M059J (cell line): Measurements from ENCODE around the gene GGA3. TPM values are rescaled to one million over a fixed set of nuclear protein-coding genes. Genes with fewer than 3 reads are reported as not detected.
"Not testable (repeated sequence)": the region's sequence is repeated elsewhere in the genome, so short reads cannot be mapped to it uniquely, and the experiment has no call there.

Source experiments
- DNase-seq: peaks from one replicate; pipeline ENCODE4 v3.0.0-alpha.2; 2012; ENCODE audit warnings: low read depth
- total RNA-seq: library from RNA; depleted of rRNA; stranded (reverse); fragments of >200 nt; shearing (Covaris generic); gene quantifications from 2 replicates; pipeline ENCODE4 v1.2.3, GENCODE V29; 2014

The GGA3 gene
- total RNA-seq, 1 experiment from 2014 or later, result 18.1 TPM

DNA sequence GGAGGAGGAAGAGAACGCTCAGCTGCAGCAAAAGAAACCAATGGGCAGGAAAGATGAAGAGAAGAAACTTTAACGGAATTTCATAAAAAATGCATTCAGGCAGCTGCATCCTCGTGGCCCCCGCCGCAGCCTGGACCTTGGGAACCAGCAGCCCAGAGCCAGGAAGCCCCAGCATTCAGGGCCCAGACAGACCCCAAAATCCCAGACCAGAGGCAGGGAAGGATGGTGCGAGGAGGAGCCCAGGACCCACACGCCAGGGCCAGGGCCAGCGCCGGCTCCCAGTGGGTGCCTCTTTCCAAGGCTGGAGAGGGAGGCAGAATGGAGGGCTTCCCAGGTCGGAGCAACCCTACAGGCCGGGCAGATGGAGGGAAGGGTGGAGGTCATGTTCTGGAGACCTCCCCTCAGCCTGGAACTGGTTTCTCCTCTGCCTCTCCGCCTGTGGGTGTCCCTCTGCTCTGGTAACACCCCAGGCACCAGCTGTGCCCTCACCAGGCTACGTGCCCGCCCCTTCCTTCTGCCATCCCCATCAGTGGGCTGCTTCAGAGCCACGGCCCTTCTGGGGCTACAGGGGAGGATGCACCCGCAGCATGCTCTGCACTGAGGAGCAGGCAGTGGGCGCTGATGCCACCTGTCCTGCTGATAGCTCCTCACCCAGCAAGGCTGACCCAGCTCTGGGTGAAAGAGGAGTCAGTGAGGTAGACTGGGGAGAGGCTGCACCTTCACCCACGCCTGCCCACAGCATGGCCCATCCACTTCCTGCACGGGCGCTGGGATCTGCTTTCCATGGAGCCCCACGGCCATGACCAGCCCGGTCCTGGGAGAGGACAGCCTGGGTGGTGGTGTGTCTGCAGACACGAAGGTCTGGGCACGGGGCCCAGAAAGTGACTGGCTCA lies 10.8 kb upstream of the GGA3 start:
- peak; percentile 69 for DNase-seq

DNA sequence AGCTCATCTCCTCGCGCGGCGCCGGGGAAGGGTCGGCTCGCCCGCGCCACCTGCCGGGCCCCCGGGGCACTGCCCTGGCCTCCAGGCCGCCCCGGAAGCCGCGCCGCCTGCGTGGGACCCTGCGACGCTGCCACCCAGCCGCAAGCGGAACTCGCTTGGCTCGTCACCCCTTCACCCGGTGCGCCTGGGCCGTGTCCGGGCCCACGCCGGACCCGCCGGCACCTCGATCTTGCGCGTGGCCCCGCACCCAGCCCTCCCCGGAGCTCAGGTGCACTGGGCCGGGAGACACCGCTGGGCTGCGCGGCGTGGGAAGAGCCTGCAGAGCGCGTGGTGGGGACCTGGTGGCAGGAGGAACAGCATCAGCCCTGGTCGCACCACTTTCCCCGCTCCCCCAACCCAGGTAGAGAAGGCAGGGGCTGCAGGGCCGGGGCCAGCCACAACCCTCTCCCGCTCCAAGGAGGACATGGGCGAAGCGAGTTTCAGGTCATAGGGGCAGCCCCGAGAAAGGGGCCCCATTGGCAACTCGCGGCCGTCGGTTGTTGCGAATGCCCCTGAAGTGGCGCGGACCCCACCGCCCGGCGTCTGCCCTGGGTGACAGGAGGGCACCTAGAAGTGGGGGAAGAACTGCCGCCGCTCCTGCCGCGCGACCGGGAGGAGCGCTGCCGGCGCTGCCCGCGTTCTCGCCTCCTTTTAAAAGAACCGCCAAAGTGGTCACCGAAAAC lies 10.0 kb upstream of the GGA3 start:
- DNase-seq, result peak; percentile 58

GRCh38 chr17:75270966-75271232 lies 9.5 kb upstream of the GGA3 start, which contains the start of gene MIF4GD:
TSS of gene MIF4GD (minus strand) at chr17:75271231. CDS start at chr17:75270195, 1,036 bp downstream.
- no peak for DNase-seq

- DNase-seq, result peak; percentile 71
Observed at GRCh38 chr17:75270218-75270965, 9.0 kb upstream of the GGA3 start.

GRCh38 chr17:75269844-75270217 lies 8.4 kb upstream of the GGA3 start:
- no peak for DNase-seq

- DNase-seq, result no peak
Observed at GRCh38 chr17:75267411-75268232, 6.2 kb upstream of the GGA3 start.

GRCh38 chr17:75267153-75267410 lies 5.7 kb upstream of the GGA3 start:
- DNase-seq, result no peak

GRCh38 chr17:75266316-75267152 lies 5.1 kb upstream of the GGA3 start:
- DNase-seq, result no peak

DNA sequence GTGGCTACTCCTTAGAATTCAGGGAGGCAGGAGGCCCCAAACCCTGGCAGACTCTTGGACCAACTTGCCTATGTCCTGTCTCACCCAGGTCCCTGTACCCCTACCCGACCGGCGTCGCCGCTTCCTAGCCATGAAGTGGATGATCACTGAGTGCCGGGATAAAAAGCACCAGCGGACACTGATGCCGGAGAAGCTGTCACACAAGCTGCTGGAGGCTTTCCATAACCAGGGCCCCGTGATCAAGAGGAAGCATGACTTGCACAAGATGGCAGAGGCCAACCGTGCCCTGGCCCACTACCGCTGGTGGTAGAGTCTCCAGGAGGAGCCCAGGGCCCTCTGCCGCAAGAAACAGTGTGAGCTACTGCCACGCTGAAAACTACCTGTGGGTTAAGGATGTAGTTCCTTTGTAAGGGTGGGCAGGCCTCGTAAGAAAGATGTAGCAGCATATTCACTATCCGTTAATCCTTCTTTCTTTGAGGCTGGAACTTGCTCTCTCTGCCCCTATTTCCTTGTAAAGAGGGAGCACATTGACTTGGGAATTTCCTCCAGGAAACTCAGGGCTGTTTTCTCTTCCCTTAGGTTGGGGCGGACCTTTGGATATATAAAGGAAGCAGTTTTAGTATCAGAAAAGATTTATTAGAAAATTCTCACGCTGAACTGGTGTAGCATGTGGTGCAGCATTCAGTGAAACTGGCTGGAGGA lies 4.4 kb upstream of the GGA3 start:
- DNase-seq, result no peak

DNA sequence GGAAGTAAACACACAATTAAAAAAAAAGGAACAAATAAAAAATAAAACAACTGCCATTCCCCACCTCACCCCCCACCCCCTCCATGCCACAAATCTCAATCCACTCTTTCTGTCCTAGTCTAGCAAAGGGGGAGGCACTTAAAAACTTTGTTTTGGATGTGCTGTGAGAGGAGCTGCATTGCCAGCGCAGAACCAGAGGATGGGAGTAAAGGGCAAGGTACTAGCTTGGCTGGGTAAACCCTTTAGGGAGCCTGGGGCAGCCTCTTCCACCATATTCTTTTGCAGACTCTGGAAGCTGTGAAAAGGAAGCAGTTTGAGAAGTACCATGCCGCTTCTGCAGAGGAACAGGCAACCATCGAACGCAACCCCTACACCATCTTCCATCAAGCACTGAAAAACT lies 1.6 kb upstream of the GGA3 start:
- DNase-seq, result no peak

- peak; percentile 46 for DNase-seq
Observed at GRCh38 chr17:75262112-75262606, 753 bp upstream of the GGA3 start.

DNA sequence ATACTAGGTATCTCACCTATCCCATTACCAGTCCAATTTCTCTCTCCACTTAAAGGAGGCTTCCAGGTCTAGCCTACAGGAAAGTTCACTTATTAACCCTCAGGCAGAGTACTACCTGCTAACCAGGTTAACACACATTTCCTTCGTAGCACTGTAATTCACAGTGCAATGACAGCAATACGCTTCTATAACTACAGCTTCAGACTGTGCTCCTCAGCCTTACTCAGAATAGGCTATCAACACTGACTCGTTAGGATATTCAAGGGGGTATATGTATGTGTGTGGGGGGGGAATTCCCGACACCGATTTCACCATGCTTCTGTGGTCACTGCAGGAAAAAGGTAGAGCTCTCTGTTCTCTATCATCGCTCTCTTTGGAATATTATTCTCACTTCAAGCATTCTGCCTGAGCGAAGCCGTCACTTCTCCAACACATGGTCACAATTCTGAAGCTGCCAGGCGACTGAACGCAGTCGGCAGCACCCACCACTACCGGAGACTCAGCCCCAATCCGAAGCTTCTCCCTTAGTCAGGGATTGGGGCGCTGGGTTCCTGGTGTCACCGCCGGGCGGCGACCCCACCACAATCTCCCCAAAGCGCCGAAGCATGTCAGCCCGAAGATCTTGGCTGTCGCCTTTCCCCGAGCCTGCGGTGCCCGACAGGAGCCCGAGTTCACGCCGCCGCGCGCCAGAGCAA lies 618 bp downstream of the GGA3 start:
- no peak for DNase-seq

DNA sequence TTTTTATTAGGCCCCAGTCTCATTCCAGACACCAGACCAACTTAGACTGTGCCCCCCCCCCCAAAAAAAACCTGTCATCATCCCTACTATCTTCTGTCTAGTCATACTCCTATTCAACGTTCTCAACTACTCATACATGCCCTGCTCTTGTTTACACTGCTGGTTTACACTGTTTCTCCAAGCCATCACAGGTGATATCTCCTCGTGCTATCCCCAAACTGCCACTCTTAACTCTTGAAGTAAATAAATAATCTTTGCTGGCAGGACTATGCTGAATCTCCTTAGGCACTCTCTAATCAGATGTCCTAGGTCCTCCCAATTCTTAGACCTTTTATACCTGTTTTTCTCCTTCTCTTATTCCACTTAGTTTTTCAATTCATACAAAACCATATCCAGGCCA lies 4.2 kb downstream of the GGA3 start:
- DNase-seq, result not testable (repeated sequence)

- not testable (repeated sequence) for DNase-seq
Observed at GRCh38 chr17:75255954-75256698, 5.3 kb downstream of the GGA3 start.

DNA sequence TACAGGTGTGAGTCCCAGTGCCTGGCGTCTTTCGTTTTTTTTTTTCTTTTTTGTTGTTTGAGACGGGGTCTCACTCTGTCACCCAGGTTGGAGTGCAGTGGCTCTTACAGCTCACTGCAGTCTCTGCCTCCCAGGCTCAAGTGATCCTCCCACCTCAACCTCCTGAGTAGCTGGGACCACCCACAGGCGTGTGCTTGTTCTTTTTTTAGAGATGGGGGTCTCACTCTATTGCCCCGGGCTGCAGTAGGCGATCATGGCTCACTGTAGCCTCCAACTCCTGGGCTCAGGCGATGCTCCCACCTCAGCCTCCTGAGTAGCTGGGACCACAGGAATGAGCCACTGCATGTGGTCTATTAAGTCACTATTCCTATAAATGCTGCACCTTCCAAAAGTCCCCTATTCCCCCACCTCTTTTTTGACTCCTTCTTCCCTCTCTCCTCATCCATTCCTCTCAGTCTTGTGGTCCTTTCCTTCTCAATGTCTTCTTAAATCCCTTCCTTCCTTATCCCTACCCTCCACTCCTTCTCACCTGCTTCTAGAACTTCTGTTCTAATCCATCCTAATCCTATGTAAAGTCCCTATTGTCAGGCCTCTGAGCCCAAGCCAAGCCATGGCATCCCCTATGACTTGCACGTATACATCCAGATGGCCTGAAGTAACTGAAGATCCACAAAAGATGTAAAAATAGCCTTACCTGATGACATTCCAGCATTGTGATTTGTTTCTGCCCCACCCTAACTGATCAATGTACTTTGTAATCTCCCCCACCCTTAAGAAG lies 9.2 kb downstream of the GGA3 start:
- DNase-seq, result no peak

GRCh38 chr17:75250009-75250471 lies 11.4 kb downstream of the GGA3 start:
- DNase-seq, result no peak

DNA sequence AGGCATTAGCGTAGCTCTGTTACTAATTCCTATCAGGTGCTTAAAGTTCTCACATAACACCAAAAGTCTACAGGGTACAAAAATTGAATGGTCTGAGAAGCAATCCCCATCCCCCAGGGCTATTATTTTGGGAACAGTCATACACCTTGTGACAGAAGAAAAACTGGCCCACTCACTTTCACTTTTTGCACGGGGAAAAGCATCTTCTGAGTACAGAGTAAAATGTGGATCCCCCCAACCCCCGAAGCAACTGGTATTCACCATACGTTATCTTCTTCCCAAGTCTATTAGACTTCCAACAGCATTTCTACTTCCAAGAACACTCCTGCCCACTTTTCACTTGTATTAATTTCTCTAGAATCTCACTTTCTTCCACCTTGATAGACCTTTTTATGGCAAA lies 11.8 kb downstream of the GGA3 start:
- no peak for DNase-seq

GRCh38 chr17:75246404-75246803 lies 15.0 kb downstream of the GGA3 start:
- DNase-seq, result no peak
